Measurements from ENCODE around the gene CITED4.

Gene CITED4

GRCh38 chr1:40855513-40855912, 6.7 kb downstream of the CITED4 start:
- in situ Hi-C loops (cut with MboI; ENCODE audit: low sequenced_read_pairs): loop anchor here (5.0 kb wide), 1 partner anchor 97 kb away; no protein-coding TSS in a partner anchor

- in situ Hi-C loops (cut with MboI; ENCODE audit: low sequenced_read_pairs): no loop called here
Measured at GRCh38 chr1:40853885-40854170, 8.3 kb downstream of the CITED4 start.

GRCh38 chr1:40853113-40853884, 8.9 kb downstream of the CITED4 start:
- in situ Hi-C loops (cut with MboI; ENCODE audit: low sequenced_read_pairs): no loop called here

DNA sequence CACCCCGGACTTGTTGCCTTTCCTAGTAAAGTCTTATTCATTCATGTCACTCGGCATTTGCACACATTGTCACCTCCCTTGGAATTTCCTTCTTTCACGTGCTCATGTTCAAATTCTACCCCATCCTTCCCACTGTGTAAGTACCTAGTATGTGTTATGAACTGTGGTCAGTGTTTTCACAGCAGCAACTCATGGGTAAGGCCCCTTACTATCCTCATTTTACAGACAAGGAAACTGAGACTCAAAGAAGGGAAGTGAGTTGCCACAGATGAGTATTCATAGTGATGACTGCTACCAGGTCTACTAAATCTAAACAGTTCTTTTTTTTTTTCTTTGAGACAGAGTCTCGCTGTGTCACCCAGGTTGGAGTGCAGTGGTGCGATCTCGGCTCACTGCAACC, 10.5 kb downstream of the CITED4 start:
- in situ Hi-C loops (cut with MboI; ENCODE audit: low sequenced_read_pairs): no loop called here

GRCh38 chr1:40849801-40850592, 12.2 kb downstream of the CITED4 start:
- in situ Hi-C loops (cut with MboI; ENCODE audit: low sequenced_read_pairs): no loop called here

DNA sequence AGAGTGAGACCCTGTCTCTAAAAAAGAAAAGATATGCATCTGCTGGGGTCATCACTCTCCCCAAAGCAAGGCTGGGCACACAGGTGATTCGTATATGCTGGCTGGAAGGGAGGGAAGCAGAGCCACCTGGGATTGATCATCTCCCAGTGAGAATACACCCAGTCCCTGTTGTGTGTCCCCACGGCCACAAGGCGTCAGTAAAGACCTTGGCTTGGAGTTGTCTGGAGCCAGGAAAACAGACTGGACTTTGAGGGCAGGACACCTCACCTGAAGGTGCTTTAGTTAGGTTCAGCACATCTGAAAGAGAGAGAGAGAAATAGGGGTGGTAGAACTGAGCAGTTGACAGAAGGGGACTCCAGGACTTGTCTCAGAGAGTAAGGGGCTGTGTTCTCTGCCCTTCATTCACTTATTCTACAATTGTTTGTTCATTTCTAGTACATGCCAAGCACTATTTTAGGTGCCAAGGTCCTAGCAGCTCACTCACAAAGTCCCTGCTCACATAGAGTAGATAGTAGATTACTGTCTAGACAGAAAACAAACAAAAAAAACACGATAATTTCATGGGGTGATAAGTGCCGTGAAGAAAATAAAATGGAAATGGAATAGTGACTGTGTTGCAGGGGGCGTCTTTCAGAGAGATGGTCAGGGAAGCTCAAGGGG, 13.5 kb downstream of the CITED4 start:
- in situ Hi-C loops (cut with MboI; ENCODE audit: low sequenced_read_pairs): no loop called here

DNA sequence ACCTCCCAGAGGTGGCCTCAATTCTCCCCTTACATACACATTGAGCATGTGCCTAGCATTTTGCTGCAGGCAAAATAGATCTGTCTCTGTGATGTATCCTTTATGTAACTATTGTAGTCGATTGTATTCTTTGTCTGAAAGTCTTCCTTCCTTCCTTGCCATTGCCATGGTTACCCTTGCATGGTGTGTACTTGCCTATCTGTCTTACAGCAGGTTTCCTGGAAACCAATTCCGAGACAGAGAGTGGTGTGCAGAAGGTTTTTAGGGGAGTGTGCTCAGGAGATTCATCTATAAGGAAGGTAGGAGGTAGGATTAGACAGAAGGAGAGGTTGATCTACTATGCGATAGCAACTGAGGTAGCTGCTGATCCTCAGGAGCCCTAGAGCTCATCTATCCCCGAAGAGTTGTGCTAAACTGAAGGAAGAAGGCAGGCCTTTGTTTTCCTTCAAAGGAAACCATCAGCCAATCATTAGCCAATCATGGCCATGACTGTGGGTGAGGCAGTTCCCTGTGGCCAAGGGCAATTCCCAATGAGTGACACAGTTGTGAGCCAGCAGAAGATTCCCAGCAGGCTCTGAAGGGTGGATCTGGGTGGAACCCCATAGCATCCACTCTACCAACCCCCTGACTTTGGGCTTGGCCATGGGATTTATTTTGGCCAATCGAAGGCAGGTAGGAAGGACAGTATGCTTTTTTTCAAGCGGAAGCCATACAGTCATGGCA, 15.0 kb downstream of the CITED4 start:
- in situ Hi-C loops (cut with MboI; ENCODE audit: low sequenced_read_pairs): no loop called here

GRCh38 chr1:40845895-40846294, 16.3 kb downstream of the CITED4 start:
- in situ Hi-C loops (cut with MboI; ENCODE audit: low sequenced_read_pairs): no loop called here

DNA sequence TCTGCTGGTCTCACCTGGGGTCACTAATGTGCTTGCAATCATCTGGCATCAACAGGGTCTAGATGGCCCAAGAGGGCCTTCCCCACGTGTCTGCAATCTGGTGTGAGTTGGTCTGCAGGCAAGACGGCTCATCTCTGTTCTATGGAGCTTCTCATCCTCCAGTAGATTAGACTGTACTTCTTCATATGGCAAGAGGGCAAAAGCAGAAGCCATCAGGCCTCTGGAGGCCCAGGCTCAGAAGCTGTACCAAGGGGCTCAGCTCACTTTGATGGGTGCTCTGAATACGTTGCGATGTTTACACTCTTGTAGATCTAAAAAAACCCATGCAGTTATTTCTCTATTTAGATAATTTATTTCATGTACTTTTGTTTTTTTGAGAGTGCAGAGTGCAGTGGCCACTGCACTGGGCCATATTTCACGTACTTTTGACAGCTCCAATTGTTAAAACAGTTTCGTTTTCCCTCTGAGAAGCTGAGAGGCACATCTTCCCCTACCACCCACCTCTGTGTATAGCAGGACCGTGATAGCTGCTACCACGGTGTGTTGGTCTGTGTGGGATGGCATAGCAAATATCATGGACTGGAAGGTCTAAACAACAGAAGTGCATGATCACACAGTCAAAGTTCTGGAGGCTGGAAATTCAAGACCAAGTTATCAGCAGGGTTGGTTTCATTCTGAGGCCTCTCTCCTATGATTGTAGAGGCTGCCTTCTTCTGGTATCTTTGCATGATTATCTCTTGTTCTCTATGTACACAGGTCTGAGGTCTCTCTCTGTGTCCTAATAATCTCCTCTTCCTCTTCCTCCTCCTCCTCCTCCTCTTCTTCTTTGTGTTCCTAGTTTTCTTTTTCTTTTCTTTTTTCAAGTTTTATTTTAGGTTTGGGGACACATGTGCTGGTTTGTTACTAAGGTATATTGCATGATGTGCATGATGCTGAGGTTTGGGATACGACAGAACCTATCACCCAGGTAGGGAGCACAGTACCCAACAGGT, 17.0 kb downstream of the CITED4 start:
- in situ Hi-C loops (cut with MboI; ENCODE audit: low sequenced_read_pairs): no loop called here

DNA sequence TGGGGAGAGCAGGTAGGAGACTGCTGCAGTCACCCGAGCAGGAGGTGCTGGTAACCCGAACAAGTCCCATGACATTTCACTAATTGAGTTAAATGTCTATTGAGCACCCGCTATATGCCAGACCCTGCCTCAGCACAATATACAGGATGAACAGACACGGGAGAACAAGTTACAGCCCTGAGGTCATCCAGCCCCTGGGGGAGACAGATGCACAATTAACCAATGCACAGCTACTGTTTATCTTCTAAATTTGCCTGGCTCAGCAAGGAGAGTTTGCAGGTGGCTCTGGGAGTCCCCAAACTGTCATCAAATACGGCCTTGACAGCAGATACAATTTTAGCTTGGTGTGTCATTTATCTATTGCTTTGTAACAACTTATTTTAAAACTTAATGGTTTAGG, 18.1 kb downstream of the CITED4 start:
- in situ Hi-C loops (cut with MboI; ENCODE audit: low sequenced_read_pairs): no loop called here

DNA sequence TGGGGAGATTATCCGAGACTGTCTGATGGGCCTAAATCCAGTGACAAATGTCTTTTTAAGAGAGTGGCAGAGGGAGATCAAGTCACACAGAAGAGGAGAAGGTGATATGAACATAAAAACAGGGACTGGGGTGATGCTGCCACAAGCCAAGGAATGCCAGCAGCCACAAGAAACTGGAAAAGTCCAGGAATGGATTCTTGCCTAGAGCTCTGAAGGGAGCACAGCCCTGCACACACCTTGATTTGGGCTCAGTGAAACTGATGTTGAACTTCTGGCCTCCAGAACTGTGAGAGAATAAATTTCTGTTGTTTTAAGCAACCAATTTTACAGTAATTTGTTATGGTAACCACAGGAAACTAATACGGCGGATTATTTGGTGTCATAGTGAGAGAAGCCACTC, 19.5 kb downstream of the CITED4 start:
- in situ Hi-C loops (cut with MboI; ENCODE audit: low sequenced_read_pairs): no loop called here

DNA sequence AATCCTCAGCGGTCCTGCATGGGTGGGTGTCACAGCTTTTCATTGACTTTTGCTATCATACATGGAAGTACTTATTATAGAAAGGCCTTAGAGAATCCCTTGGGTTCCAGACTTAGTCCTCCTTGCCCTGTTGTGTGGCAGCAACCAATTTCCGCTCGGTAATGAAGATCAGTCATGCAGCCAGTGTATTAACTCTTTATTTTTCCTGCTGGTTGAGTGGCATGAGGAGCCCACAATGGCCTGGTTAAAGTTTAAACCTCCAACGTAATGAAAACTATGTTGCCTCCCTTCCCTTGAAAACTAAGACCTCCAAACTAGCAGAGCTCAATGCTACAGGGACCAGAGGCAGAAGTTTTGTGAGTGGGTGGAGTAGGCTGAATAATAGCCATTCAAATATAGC, 20.0 kb downstream of the CITED4 start:
- in situ Hi-C loops (cut with MboI; ENCODE audit: low sequenced_read_pairs): no loop called here

DNA sequence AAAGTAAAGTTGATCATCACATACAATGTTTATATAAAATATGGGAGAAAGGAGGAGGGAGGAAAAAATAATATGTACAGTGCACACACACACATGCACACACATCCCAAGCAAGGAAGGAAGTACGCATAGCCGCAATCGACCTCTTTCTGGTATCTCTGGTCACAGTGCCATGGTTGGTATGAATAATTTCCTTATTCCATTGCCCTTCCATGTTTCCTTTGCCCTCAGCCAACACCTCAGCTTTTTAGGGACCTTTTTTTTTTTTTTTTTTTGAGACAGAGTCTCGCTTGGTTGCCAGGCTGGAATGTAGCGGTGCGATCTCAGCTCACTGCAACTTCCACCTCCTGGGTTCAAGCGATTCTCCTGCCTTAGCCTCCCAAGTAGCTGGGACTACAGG, 20.6 kb downstream of the CITED4 start:
- in situ Hi-C loops (cut with MboI; ENCODE audit: low sequenced_read_pairs): no loop called here

DNA sequence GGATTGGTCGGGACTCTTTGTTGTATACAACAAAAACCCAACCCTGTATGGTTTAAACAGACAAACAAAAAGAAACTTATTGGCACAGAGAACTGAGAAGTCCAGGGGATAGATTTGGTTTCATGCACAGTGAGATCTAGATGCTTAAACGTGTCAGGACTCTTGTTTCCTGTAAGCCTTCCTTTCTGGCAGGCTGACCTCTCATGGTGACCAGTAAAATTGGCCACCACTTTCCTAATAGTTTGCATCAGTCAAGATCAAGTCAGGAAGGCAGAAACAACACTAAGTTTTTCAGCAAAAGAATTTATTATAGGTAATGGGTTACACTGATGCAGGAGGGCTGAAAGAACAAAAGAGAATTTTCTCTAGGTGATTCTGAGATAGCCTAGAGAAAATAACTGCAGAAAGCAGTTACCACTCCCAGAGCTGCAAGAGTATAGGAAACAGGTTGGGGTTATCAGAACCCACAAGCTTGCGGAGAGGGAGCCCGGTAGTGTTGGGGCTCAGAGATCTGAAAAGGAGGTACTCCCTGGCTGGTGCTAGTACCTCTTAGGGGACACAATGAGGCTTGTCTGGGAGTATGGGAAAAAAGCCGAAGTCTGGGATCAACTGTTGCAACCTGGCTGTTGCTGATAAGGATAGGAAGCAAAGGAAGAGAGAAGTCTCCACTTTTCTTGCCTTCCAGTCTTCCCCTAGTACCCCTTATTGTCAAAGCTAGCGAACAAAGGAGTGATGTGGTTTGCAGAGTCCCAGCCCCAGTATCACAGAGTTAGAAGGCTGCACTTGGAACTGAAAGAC, 21.4 kb downstream of the CITED4 start:
- in situ Hi-C loops (cut with MboI; ENCODE audit: low sequenced_read_pairs): no loop called here

DNA sequence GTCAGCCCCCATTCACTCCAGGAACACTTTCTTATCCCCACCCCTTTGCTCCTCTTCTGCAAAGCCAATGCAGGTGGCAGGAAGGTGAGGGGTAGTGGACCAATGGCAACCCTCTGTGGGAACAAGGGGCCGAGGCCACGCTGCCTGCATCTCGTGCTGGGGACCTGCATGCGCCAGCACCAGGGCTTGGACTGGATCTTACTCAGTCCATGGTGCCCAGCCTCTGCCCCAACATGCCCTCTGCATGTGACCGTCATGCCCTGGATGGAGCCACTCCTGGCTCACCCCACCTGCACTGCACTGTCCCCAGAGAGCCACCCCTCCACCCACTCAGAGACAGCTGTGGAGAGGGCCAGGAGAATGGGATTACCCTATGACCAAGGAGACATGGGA, 22.2 kb downstream of the CITED4 start:
- in situ Hi-C loops (cut with MboI; ENCODE audit: low sequenced_read_pairs): no loop called here

DNA sequence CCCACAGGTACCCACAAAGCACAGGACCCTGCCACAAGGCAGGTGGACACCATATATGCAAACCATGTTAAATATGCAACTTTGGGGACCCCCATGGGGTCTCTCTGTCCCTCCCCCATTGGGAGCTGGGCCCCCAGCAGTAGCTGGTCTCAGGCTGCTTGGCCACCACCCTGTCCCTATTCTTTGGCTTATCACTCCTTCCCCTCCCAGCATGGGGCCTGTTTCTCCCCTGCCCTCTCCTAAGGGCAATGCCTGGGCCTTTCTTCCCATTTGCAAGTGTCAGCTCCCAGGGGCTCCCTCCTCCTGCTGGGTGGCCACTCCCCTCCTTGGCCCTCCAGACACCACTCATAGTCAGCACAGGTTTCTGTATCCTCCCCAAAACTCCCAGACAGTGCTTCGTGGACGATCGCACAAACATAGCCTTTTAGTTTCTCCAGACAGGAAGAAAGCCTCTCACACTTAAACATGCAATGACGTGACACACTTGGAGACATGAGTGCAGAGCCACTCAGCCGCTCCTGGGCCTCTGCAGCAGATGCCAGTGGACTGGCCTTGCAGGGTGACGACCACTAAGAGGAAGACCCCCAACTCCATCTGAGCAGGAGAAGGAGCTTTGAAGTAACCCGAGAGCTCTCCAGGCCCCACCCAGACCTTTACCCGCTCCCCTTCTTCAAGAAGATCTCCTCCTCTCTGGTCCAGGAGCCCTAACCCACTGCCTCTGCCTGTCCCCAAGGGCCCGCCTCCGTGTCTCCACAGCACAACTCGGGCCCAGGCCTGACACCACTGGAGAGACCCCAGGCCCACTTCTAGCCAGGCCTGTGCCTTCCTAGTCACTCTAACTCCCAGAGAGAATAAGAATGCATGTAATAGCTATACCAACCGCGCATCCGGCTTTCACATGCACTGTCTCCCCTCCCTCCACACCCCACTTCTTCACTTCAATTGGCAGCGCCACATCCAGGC, 22.9 kb downstream of the CITED4 start:
- in situ Hi-C loops (cut with MboI; ENCODE audit: low sequenced_read_pairs): no loop called here

GRCh38 chr1:40838045-40838979, 23.9 kb downstream of the CITED4 start:
- in situ Hi-C loops (cut with MboI; ENCODE audit: low sequenced_read_pairs): no loop called here

Data from HL-60/S4 treated with phorbol 12-myristate 13-acetate at 8.2 ng/mL for 4 days and 3 days (cell line).